Esophagus squamous epithelium (tissue), 4 donors: ENCODE measurements around the gene ATP23.

Experiments used
- CTCF ChIP-seq, 6 experiments: fragments of 450-650 bp in 4 of 6; fragments of 200-600 bp in 2 of 6; sonication (generic) in 2 of 6; IDR thresholded peaks; one replicate each; pipeline ENCODE4 v1.5.1; 2016 to 2019; ENCODE audit warnings: antibody characterized with exemption in 6 of 6, mild to moderate bottlenecking in 4 of 6, moderate library complexity in 4 of 6
- POLR2A ChIP-seq, 4 donors: fragments of 450-650 bp; IDR thresholded peaks; one replicate each; pipeline ENCODE4 v1.6.1; 2017; ENCODE audit warnings: antibody characterized with exemption in 4 of 4, mild to moderate bottlenecking in 4 of 4, moderate library complexity in 3 of 4

GRCh38 chr12:57897286-57897974 lies 43.9 kb upstream of the ATP23 start:
- TF ChIP-seq CTCF (IDR thresholded peaks at IDR 0.05) (no peak), POLR2A (IDR thresholded peaks at IDR 0.05) (no peak)
